Hepatocyte (in vitro differentiated cells): ENCODE data around the gene ZBTB1.

Experiments
- EZH2 ChIP-seq: fragments of 200-600 bp; sonication (generic); IDR thresholded peaks from 2 replicates; pipeline ENCODE4 v1.6.1; 2016; ENCODE audit warnings: antibody characterized with exemption, mild to moderate bottlenecking, borderline replicate concordance
- EZH2phosphoT487 ChIP-seq: fragments of 200-600 bp; sonication (generic); IDR thresholded peaks from one replicate; pipeline ENCODE4 v1.6.1; 2018; ENCODE audit warnings: antibody characterized with exemption, mild to moderate bottlenecking, low read depth, moderate library complexity; ENCODE audit not compliant: unreplicated experiment, severe bottlenecking
- TF ChIP-seq, protein P1 (sequence below): fragments of 200-600 bp; sonication (generic); IDR thresholded peaks from 2 replicates; pipeline ENCODE4 v1.5.1; 2016; ENCODE audit warnings: antibody characterized with exemption, mild to moderate bottlenecking; ENCODE audit not compliant: poor library complexity

DNA sequence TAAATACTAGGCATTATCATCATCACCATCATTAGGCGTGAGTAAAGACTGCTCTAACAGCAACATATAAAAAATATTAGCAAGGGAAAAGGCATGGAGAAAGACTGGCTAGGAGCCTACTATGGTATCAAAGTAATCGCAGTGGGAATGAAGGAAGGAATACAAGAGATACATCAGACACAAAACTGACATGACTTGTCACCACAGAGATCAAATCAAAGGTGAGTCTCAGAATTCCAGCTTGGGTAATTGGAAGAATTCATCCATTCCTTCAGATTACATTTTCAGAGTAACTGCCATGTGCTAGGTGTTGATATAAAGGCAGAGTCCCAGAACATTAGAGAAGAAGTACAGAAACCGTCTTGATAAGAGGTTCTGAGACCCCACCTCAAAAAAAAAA, 11.1 kb upstream of the ZBTB1 start:
- TF ChIP-seq, protein P1, sequence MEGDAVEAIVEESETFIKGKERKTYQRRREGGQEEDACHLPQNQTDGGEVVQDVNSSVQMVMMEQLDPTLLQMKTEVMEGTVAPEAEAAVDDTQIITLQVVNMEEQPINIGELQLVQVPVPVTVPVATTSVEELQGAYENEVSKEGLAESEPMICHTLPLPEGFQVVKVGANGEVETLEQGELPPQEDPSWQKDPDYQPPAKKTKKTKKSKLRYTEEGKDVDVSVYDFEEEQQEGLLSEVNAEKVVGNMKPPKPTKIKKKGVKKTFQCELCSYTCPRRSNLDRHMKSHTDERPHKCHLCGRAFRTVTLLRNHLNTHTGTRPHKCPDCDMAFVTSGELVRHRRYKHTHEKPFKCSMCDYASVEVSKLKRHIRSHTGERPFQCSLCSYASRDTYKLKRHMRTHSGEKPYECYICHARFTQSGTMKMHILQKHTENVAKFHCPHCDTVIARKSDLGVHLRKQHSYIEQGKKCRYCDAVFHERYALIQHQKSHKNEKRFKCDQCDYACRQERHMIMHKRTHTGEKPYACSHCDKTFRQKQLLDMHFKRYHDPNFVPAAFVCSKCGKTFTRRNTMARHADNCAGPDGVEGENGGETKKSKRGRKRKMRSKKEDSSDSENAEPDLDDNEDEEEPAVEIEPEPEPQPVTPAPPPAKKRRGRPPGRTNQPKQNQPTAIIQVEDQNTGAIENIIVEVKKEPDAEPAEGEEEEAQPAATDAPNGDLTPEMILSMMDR = no peak
- no peak for TF ChIP-seq EZH2
- TF ChIP-seq EZH2phosphoT487 = no peak
